Neural cell (in vitro differentiated cells): ENCODE measurements around the gene NDST1. TPM values are rescaled to one million over a fixed set of nuclear protein-coding genes. Genes with fewer than 3 reads are reported as not detected.

Experiments used
- H2AFZ ChIP-seq: fragments of 200-600, 300-800 bp; sonication (generic), shearing (Covaris generic); 2 replicates; pipeline ENCODE4 v1.6.0; 2014; ENCODE audit warnings: low read depth, mild to moderate bottlenecking, antibody characterized with exemption, low read length, moderate library complexity
- H3F3A ChIP-seq: fragments of 200-600 bp; shearing (Covaris generic); 2 replicates; pipeline ENCODE4 v1.6.1; 2016; ENCODE audit warnings: mild to moderate bottlenecking, moderate library complexity, mixed read lengths, antibody characterized with exemption, low read length; ENCODE audit not compliant: insufficient read depth, poor library complexity, severe bottlenecking
- H3K27ac ChIP-seq: fragments of 200-600, 300-800 bp; sonication (generic), shearing (Covaris generic); 2 replicates; pipeline ENCODE4 v1.5.1; 2014; ENCODE audit warnings: mild to moderate bottlenecking, low read length, moderate library complexity
- H3K27me3 ChIP-seq: fragments of 300-800, 200-600 bp; sonication (generic), shearing (Covaris generic); 2 replicates; pipeline ENCODE4 v1.6.0; 2014; ENCODE audit warnings: mild to moderate bottlenecking, low read depth, low read length, moderate library complexity; ENCODE audit not compliant: insufficient read depth
- H3K36me3 ChIP-seq: fragments of 300-800, 200-600 bp; sonication (generic), shearing (Covaris generic); 2 replicates; pipeline ENCODE4 v1.5.1; 2014; ENCODE audit warnings: mild to moderate bottlenecking, antibody characterized with exemption, low read length, moderate library complexity; ENCODE audit not compliant: insufficient read depth
- H3K4me2 ChIP-seq: fragments of 300-800, 200-600 bp; sonication (generic), shearing (Covaris generic); 2 replicates; pipeline ENCODE4 v1.6.0; 2014; ENCODE audit warnings: mild to moderate bottlenecking, low read length
- H3K4me3 ChIP-seq: fragments of 300-800, 200-600 bp; sonication (generic), shearing (Covaris generic); 2 replicates; pipeline ENCODE4 v1.5.1; 2014; ENCODE audit warnings: mild to moderate bottlenecking, low read length, moderate library complexity
- H3K79me2 ChIP-seq: fragments of 200-600 bp; shearing (Covaris generic); replicated peaks from 2 replicates; pipeline ENCODE4 v1.6.0; 2014; ENCODE audit warnings: mild to moderate bottlenecking, low read length, moderate library complexity; ENCODE audit not compliant: insufficient read depth
- H3K9ac ChIP-seq: fragments of 300-800, 200-600 bp; sonication (generic), shearing (Covaris generic); 2 replicates; pipeline ENCODE4 v1.6.1; 2016; ENCODE audit warnings: mild to moderate bottlenecking, low read length, mixed read lengths
- H3K9me2 ChIP-seq: fragments of 200-600 bp; shearing (Covaris generic); 2 replicates; pipeline ENCODE4 v1.6.1; 2016; ENCODE audit warnings: mild to moderate bottlenecking, low read length, mixed read lengths; ENCODE audit not compliant: insufficient read depth
- H3K9me3 ChIP-seq: fragments of 200-600, 300-800 bp; sonication (generic), shearing (Covaris generic); 2 replicates; pipeline ENCODE4 v1.6.1; 2016; ENCODE audit warnings: mild to moderate bottlenecking, mixed run types, low read length, moderate library complexity, mixed read lengths
- H4K20me1 ChIP-seq: fragments of 200-600 bp; shearing (Covaris generic); 2 replicates; pipeline ENCODE4 v1.6.1; 2016; ENCODE audit warnings: mild to moderate bottlenecking, mixed run types; ENCODE audit not compliant: insufficient read depth
- CTCF ChIP-seq: fragments of 450-650 bp; IDR thresholded peaks from 2 replicates; pipeline ENCODE4 v1.5.1; 2014; ENCODE audit warnings: antibody characterized with exemption, mild to moderate bottlenecking, moderate library complexity; ENCODE audit not compliant: poor library complexity, severe bottlenecking
- EP300 ChIP-seq: fragments of 450-650 bp; conservative IDR thresholded peaks from 2 replicates; pipeline ENCODE4 v1.6.1; 2014; ENCODE audit warnings: antibody characterized with exemption, mild to moderate bottlenecking, moderate library complexity; ENCODE audit not compliant: poor library complexity, severe bottlenecking
- EZH2 ChIP-seq: fragments of 200-600, 300-800 bp; shearing (Covaris generic), sonication (generic); IDR thresholded peaks from 2 replicates; pipeline ENCODE4 v1.6.1; 2014; ENCODE audit warnings: antibody characterized with exemption, low read length, borderline replicate concordance, mild to moderate bottlenecking; ENCODE audit not compliant: insufficient read depth, poor library complexity, severe bottlenecking
- MXI1 ChIP-seq: fragments of 450-650 bp; conservative IDR thresholded peaks from 2 replicates; pipeline ENCODE4 v1.6.1; 2014; ENCODE audit warnings: antibody characterized with exemption, mild to moderate bottlenecking; ENCODE audit not compliant: poor library complexity, severe bottlenecking
- POLR2AphosphoS5 ChIP-seq: IDR thresholded peaks from 2 replicates; pipeline ENCODE4 v1.6.1; 2012
- RAD21 ChIP-seq: fragments of 450-650 bp; conservative IDR thresholded peaks from 2 replicates; pipeline ENCODE4 v1.6.1; 2014; ENCODE audit warnings: antibody characterized with exemption, mild to moderate bottlenecking, moderate library complexity
- REST ChIP-seq: IDR thresholded peaks from 2 replicates; pipeline ENCODE4 v1.6.1; 2012; ENCODE audit warnings: borderline replicate concordance
- SMC3 ChIP-seq: fragments of 450-650 bp; conservative IDR thresholded peaks from 2 replicates; pipeline ENCODE4 v1.6.1; 2014; ENCODE audit warnings: antibody characterized with exemption, mild to moderate bottlenecking, moderate library complexity; ENCODE audit not compliant: poor library complexity
- TAF1 ChIP-seq: IDR thresholded peaks from 2 replicates; pipeline ENCODE4 v1.6.1; 2012; ENCODE audit warnings: low read depth
- polyA plus RNA-seq: library from polyadenylated mRNA; depleted of rRNA; stranded (reverse); fragments of >200 nt; gene quantifications from 2 replicates; pipeline ENCODE4 v1.2.3, GENCODE V29; 2014

NDST1 gene
- polyA plus RNA-seq, 1 donor from 2014 or later = 15.6 TPM

- Histone ChIP-seq H4K20me1 (no peaks in the 10 kb centered on the region), H3K27me3 (no peaks in the 10 kb centered on the region), H3K4me2 (no peak overlapping the region), H2AFZ (no peak overlapping the region), H3F3A (no peaks in the 10 kb centered on the region), H3K9me3 (no peaks in the 10 kb centered on the region), H3K4me3 (no peak overlapping the region), H3K9ac (no peak overlapping the region), H3K9me2 (no peaks in the 10 kb centered on the region), H3K27ac (no peak overlapping the region), H3K36me3 (no peaks in the 10 kb centered on the region), H3K79me2 (peaks cover 72% of the 10 kb centered on the region)
- TF ChIP-seq TAF1 (no peak), RAD21 (no peak), POLR2AphosphoS5 (no peak), REST (no peak), SMC3 (no peak), EP300 (no peak), CTCF (no peak), MXI1 (no peak), EZH2 (no peak)
Observed at GRCh38 chr5:150508828-150509227, 897 bp downstream of the NDST1 start.

- H2AFZ ChIP-seq = no peak overlapping the region
- H3K27ac ChIP-seq = peak overlapping the region; percentile 95
- no peaks in the 10 kb centered on the region for H3K27me3 ChIP-seq
- no peak overlapping the region for H3K4me3 ChIP-seq
- no peaks in the 10 kb centered on the region for H3K36me3 ChIP-seq
- no peak overlapping the region for H3K4me2 ChIP-seq
- no peaks in the 10 kb centered on the region for H3F3A ChIP-seq
- H3K9me3 ChIP-seq = no peaks in the 10 kb centered on the region
- no peaks in the 10 kb centered on the region for H4K20me1 ChIP-seq
- no peaks in the 10 kb centered on the region for H3K9me2 ChIP-seq
- TF ChIP-seq REST (no peak), EP300 (no peak), TAF1 (no peak), CTCF (no peak), SMC3 (no peak)
- H3K9ac ChIP-seq = peak overlapping the region; percentile 42
- peaks cover 83% of the 10 kb centered on the region for H3K79me2 ChIP-seq
Observed at GRCh38 chr5:150509992-150510391, 2.1 kb downstream of the NDST1 start.
